ENCODE results near the gene CBY1. TPM values are rescaled to one million over a fixed set of nuclear protein-coding genes. Genes with fewer than 3 reads are reported as not detected.
"Not testable (repeated sequence)": the region's sequence is repeated elsewhere in the genome, so short reads cannot be mapped to it uniquely, and the experiment has no call there.

CBY1 gene
- total RNA-seq, 1 donor from 2014 or later = 31.4 TPM

- intact Hi-C loops (cut with DNase I); DNase-seq (ENCODE audit: low spot score): not testable (repeated sequence)
- peak; percentile 98 for ATAC-seq
Observed at GRCh38 chr22:38644245-38644644, 12.2 kb upstream of the CBY1 start.

DNA sequence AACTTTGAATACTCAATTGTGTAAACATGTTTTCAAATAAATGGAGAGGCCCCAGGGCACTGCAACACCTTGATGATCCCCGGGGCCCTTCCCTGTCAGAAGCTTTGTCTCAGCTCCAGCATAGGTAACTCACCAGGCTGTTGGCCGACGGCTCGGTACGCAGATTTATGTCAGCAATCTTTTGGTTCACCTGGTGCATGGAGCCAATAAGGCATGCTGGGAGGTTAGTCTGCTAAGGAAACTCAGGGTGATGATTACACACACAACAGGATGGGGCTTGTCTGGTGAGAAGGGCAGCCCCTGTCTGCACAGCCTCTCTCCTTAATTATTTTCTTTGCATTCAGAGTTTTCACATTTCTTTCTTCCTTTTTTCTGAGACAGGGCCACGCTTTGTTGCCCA lies 11.0 kb upstream of the CBY1 start:
- intact Hi-C loops (cut with DNase I) = no loop called here
- DNase-seq (ENCODE audit: low spot score) = no peak
- ATAC-seq = no peak

DNA sequence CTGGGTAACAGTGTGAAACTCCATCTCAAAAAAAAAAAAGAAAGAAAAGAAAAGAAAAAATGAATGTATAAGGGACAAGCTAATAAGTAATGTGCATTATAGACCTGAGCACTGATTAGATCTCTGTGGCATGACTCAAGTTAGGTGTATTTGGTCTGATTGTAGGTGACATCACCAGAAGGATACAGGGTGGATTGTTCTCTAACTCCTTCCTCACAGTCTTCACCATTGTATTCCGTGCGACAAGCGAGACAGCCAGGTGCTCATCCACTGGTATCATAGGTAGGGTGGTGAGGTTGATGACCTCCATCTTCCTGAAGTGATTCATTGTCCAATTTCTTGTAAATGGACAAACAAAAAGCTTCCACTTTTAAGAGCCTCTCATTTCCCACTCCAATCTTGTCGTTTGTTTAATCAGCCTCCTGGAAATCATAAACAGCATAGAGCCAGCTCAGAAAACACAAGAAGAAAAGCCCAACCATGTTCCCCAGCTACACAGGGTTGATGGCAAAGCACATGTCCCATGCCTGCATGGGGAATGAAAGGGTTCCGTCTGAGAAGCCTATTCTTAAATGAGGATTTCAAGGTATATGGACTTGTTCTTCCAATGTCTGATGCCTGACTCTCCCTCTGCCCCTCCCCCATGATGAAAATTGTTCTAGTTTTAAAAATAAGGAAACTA lies 6.5 kb upstream of the CBY1 start:
- DNase-seq (ENCODE audit: low spot score) (no peak), ATAC-seq (no peak)
- intact Hi-C loops (cut with DNase I) = no loop called here

- intact Hi-C loops (cut with DNase I) = no loop called here
- ATAC-seq (no peak), DNase-seq (ENCODE audit: low spot score) (no peak)
Observed at GRCh38 chr22:38652859-38653258, 3.6 kb upstream of the CBY1 start.

GRCh38 chr22:38653741-38654140 lies 2.7 kb upstream of the CBY1 start:
- DNase-seq (ENCODE audit: low spot score) = no peak
- intact Hi-C loops (cut with DNase I) = no loop called here
- ATAC-seq = no peak

DNA sequence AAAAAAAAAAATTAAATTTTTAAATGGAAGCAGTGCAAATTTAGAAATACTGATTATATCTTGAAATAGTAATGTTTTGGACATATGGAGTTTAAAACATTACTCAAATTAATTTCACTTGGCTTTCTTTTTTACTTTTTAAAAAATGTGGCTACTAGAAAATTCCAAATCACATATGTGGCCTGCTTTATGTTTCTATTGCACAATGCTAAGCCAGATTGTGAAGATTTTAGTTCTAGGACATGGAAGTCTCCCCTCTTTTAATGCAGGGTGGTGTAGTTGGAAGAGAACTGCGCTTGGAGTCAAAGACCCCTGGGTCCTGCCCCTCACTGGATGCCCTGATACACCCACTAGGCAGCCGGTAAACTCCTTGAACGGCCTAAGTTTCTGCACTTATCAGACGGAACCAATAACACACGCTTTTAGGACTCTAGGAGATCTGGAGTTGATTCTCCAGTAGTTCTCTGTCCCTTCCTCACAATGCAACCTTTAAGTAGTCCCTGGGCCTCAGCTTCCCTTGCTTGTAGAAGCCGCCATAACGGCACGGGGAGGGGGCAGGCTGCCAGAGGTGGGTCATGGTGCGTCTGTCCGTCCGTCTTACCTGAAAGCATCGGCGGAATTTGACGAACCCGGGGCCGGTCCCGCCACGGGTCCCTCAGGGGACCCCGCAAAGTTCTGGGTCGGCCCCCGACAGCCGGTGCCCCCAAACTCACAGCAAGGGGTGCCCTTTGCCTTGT lies 751 bp upstream of the CBY1 start:
- ATAC-seq = peak; percentile 15
- intact Hi-C loops (cut with DNase I) = no loop called here

DNA sequence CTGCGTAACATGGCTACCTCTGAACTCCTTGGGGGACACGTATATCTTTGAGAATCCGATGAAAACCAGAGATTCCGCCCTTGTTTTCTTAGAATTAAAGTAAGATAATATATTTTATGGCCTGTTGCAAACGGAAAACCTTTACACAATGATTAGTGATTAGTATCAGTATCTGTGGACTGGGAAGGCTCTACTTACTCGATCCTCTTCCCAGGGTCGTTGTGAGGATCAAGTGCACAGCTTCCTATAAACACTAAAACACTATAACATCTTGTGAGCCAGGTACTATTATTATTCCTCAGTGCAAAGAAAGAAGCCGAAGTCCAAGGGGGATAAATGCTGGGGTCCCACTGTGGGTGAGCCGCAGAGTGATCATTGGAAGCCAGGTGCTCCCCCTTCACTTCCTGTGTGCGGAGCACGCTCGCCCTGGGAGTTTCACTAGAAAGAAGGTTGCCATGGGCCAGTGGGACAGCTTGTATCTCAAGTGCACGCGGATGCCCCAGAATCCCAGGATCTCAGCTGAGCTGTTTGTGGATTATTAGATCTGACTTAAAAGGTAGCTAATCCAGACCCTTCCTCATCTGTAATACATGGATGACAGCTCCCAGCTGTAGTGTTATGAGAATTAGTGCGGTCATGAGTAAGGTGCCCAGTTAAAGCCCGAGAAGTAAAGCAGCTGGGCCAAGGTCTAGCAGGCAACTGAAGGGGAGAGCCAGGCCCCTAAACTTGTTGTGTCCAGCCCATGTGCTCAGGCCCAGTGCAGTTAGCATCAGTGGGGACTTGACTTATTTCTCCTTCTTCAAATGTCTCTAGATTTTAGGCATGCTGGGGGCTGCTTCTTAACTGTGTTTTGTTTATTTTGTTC lies 839 bp downstream of the CBY1 start:
- intact Hi-C loops (cut with DNase I) = no loop called here
- DNase-seq (ENCODE audit: low spot score) (no peak), ATAC-seq (no peak)

More for the DNA sequence above, 751 bp upstream of the CBY1 start:
- no peak for DNase-seq (ENCODE audit: low spot score)

DNA sequence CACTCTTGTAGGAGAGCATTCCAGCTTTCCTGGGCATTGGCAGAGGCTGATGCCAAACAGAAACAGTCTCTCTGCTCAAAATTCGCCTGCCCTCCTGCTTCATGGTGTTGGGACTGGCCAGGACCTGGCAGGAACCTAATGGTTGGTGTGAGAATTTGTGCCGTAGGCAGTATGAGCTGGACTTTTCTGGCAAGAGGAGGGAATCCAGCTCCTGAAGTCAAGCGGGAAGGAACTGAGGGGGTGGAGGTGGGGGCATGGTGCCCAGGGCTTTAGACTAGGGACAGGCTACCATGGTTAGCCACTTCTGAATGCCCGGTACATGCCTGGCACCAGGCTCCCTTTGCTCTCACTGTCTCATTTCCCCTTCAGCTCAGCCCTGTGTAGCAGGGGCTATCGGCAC lies 18.4 kb downstream of the CBY1 start:
- no peak for ATAC-seq
- intact Hi-C loops (cut with DNase I) = no loop called here
- DNase-seq (ENCODE audit: low spot score) = no peak

GRCh38 chr22:38675833-38676232 lies 19.4 kb downstream of the CBY1 start:
- DNase-seq (ENCODE audit: low spot score) (no peak), ATAC-seq (no peak)
- intact Hi-C loops (cut with DNase I) = no loop called here

DNA sequence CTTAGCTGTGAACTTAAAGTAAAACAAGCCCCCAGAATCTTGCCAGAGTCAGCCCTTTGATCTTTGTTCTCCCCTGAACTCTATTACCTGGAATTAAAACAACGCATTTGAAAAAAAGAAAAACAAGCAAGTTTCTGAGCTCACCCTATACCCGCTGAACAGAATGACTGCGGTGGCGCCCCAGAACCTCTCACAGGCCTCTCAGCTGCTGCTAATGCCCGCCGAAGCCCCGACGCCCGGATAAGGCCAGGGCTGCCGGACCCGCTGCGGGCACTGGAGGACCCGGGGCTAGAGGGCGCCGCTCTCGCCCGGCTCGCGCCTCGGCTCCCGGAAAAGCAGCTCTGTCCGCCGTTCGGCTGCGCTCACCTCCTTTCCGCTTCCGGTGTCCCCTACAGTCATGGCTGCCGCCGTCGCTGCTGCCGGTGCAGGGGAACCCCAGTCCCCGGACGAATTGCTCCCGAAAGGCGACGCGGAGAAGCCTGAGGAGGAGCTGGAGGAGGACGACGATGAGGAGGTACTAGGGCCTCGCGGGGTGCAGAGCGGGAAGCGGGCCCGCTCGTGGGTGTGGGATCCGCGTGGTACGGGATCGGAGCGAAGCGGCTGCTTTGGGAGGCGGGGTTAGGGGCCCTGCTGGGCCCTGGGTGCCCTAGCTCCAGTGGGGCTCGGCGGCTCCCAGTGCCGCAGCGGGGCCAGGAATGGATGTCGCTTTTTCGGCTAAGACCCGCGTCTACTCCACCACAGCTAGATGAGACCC lies 25.3 kb downstream of the CBY1 start, which contains the start of gene TOMM22:
Gene TOMM22 (plus strand): TSS at position 376 of the 754 bp plus-strand sequence. CDS start 22 bp downstream, at position 398.
- DNase-seq (ENCODE audit: low spot score) (peak; percentile 91), ATAC-seq (peak; percentile 99)
- intact Hi-C loops (cut with DNase I) = no loop called here

- no peak for DNase-seq (ENCODE audit: low spot score)
- ATAC-seq = no peak
Observed at GRCh38 chr22:38684895-38685294, 28.5 kb downstream of the CBY1 start.

DNA sequence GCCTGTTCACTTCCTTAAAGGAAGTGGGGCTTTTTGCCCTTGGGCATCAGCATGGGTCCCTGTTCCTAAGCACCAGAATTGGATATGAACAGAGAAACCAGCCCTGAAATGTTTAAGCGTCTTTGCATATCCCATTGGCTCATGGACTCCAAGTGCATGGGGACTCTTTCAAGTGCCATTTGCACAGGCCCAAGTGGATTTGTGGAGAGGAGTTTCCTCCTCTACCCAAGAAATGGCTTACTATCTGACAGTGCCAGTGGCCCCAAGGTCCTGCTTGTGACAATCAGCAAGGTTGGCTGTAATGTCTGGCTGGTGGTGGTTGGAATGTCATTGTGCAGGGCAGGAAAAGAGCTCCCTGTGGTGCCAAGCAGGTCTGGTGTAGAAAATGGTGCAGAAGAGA lies 29.3 kb downstream of the CBY1 start:
- intact Hi-C loops (cut with DNase I) = no loop called here
- DNase-seq (ENCODE audit: low spot score) (no peak), ATAC-seq (no peak)

More at GRCh38 chr22:38684895-38685294, 28.5 kb downstream of the CBY1 start:
- intact Hi-C loops (cut with DNase I) = no loop called here

- ATAC-seq (no peak), DNase-seq (ENCODE audit: low spot score) (no peak)
- intact Hi-C loops (cut with DNase I) = no loop called here
Observed at GRCh38 chr22:38689651-38690050, 33.2 kb downstream of the CBY1 start.

GRCh38 chr22:38694049-38694448 lies 37.6 kb downstream of the CBY1 start:
- intact Hi-C loops (cut with DNase I) = no loop called here
- ATAC-seq (no peak), DNase-seq (ENCODE audit: low spot score) (no peak)

- ATAC-seq (no peak), DNase-seq (ENCODE audit: low spot score) (no peak)
- intact Hi-C loops (cut with DNase I) = no loop called here
Observed at GRCh38 chr22:38694940-38695339, 38.5 kb downstream of the CBY1 start.

- DNase-seq (ENCODE audit: low spot score) (no peak), ATAC-seq (no peak)
- intact Hi-C loops (cut with DNase I) = no loop called here
Observed at GRCh38 chr22:38696606-38697424, 40.4 kb downstream of the CBY1 start.

DNA sequence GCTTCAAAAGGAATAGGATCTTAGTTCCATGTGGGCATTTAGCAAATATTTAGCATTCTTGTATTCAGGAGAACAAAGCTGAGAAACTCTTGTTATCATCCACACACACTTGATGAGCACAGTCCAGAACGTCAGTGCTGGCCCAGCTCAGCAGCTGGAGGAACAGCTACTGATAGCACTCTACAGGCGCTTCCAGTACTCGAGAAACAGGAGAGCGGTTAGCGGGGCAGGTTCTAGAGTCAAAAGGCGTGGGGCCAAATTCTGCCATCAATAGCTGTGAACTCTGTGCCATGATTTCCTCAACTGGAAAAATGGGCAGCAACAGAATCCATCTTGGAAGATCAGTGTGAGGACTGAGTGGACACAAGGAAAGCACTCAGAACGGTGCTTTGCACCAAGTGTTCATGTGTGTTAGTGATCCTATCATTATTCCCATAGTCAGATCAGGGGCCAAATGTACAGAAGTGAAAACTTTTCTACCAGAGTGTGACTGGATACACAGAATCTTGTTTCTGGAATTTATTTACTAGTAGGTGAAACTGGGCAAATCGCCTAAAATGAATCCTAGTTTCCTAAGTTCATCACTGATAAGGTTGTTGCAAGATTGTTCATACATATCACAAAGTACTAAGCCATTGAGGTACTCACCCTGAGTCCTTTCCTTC lies 41.1 kb downstream of the CBY1 start:
- DNase-seq (ENCODE audit: low spot score) = no peak
- ATAC-seq = no peak
- intact Hi-C loops (cut with DNase I) = no loop called here

Measured in sciatic nerve (tissue), 2 donors.